ENCODE results near the gene JCAD. TPM values are rescaled to one million over a fixed set of nuclear protein-coding genes. Genes with fewer than 3 reads are reported as not detected.

Gene JCAD
- polyA plus RNA-seq, 5 donors = 48.2 to 95.1 (median 66.4) TPM

- DNase-seq = no peak
Observed at GRCh38 chr10:30047430-30047829, 12.0 kb downstream of the JCAD start.

- DNase-seq = no peak
Observed at GRCh38 chr10:30046476-30046875, 12.9 kb downstream of the JCAD start.

- DNase-seq = no peak
Observed at GRCh38 chr10:30045961-30046360, 13.4 kb downstream of the JCAD start.

GRCh38 chr10:30043476-30044270, 15.7 kb downstream of the JCAD start:
- no peak for DNase-seq

- DNase-seq = no peak
Observed at GRCh38 chr10:30042820-30043219, 16.6 kb downstream of the JCAD start.

- peak in 1 of 2 donors; percentile 46 for DNase-seq
Observed at GRCh38 chr10:30041196-30042105, 17.9 kb downstream of the JCAD start.

GRCh38 chr10:30040597-30040996, 18.8 kb downstream of the JCAD start:
- no peak for DNase-seq

- DNase-seq = no peak
Observed at GRCh38 chr10:30039988-30040387, 19.4 kb downstream of the JCAD start.

GRCh38 chr10:30039567-30039966, 19.8 kb downstream of the JCAD start:
- no peak for DNase-seq

- no peak for DNase-seq
Observed at GRCh38 chr10:30038781-30039536, 20.4 kb downstream of the JCAD start.

- no peak for DNase-seq
Observed at GRCh38 chr10:30037620-30038336, 21.6 kb downstream of the JCAD start.

GRCh38 chr10:30036811-30037210, 22.6 kb downstream of the JCAD start:
- no peak for DNase-seq

GRCh38 chr10:30036341-30036740, 23.0 kb downstream of the JCAD start:
- no peak for DNase-seq

- no peak for DNase-seq
Observed at GRCh38 chr10:30034433-30035137, 24.8 kb downstream of the JCAD start.

- DNase-seq = peak in 1 of 2 donors; percentile 47
Observed at GRCh38 chr10:30032125-30032524, 27.3 kb downstream of the JCAD start.

- DNase-seq = no peak
Observed at GRCh38 chr10:30029872-30030256, 29.5 kb downstream of the JCAD start.

GRCh38 chr10:30029164-30029871, 30.1 kb downstream of the JCAD start:
- no peak for DNase-seq

- DNase-seq = no peak
Observed at GRCh38 chr10:30028738-30029030, 30.7 kb downstream of the JCAD start.

GRCh38 chr10:30028006-30028737, 31.2 kb downstream of the JCAD start:
- peak in 1 of 2 donors; percentile 40 for DNase-seq
